ENCODE results near the gene SNN. TPM values are rescaled to one million over a fixed set of nuclear protein-coding genes. Genes with fewer than 3 reads are reported as not detected.

SNN gene
- total and polyA plus RNA-seq, 2 of the 8 experiments (the other 6 are each of a cell fraction or from before 2014, with no cell fraction given): 37.4 to 66.9 TPM

DNA sequence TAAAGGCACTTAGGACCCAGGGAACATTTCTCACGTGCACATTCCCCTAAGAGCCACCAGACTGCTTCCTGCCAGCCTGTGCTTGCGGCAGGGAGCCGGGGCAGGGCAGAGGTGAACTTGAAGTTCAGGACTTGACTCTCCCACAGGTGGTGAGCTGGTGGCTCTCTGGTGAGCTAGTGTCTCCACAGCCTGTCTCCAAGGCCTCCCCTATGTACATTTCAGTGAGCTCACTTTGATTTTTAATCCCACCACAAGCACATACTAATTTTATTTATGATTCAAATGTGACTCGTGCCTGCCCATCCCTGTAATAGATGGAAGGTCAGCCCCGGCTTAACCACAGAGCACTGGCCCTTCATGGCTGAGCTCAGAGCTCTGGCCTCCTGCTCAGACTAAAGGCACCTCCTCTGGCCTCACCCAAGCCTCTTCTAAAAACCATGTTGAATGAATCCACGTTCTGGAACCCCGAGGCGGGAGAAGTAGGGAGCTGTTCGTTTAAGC is 9.2 kb downstream of the SNN start:
- H2BK15ac ChIP-seq (ENCODE audit: low read length): no peak overlapping the region
- H3K27me3 ChIP-seq (replicated peaks in 1 of 4; ENCODE audit: control insufficient read depth in 3 of 4, extremely low read depth in 1 of 4, insufficient read depth in 3 of 4, low read length in 3 of 4): no peaks in the 10 kb centered on the region; a peak in 1 of 7 replicates
- no peak overlapping the region for H2BK20ac ChIP-seq (ENCODE audit: low read length)
- no peak overlapping the region for H2BK5ac ChIP-seq (ENCODE audit: low read depth, low read length)
- no peak for DNase-seq (ENCODE audit: low read depth in 1 of 2, low spot score in 2 of 2)
- H3K79me1 ChIP-seq (ENCODE audit: low read depth, low read length): peaks cover 16% of the 10 kb centered on the region
- H3K4ac ChIP-seq (replicated peaks; ENCODE audit: insufficient read length, low read depth, low read length): no peak overlapping the region
- H2BK120ac ChIP-seq (replicated peaks; ENCODE audit: low read depth, low read length): no peak overlapping the region
- H3K9ac ChIP-seq (replicated peaks in 1 of 4; ENCODE audit: extremely low read depth in 1 of 4, low read depth in 3 of 4, low read length in 3 of 4): no peak overlapping the region
- H2BK12ac ChIP-seq (ENCODE audit: low read depth, low read length): no peak overlapping the region
- H3K14ac ChIP-seq (ENCODE audit: insufficient read length): no peak overlapping the region
- H4K91ac ChIP-seq (replicated peaks; ENCODE audit: insufficient read length, low read length): no peak overlapping the region
- WGBS, 2 experiments (ENCODE audit: extremely low coverage in 1 of 2, insufficient coverage in 1 of 2, insufficient read length in 1 of 2, insufficient replicate concordance in 2 of 2, low coverage in 1 of 2, low lambda C conversion rate in 2 of 2, missing lambda C conversion rate in 1 of 2): 96% methylated on average over 9 of the region's 9 CpGs; no CpG with 5 or more reads in 1 of the 2 experiments
- no peak for FAIRE-seq
- H3K27ac ChIP-seq (ENCODE audit: low read depth, low read length): no peak overlapping the region
- no peak overlapping the region for H4K5ac ChIP-seq (ENCODE audit: insufficient read length, low read depth, low read length)
- H2AK5ac ChIP-seq (ENCODE audit: low read depth, low read length): no peak overlapping the region
- no peak overlapping the region for H2AFZ ChIP-seq (ENCODE audit: low read length)
- no peak for TF ChIP-seq KDM5A (IDR thresholded peaks at IDR 0.05; ENCODE audit: low read length)
- TF ChIP-seq JUND (IDR thresholded peaks at IDR 0.05; ENCODE audit: low read length): no peak
- TF ChIP-seq SP4 (IDR thresholded peaks at IDR 0.05; ENCODE audit: low read length): no peak
- no peak for TF ChIP-seq ASH2L (IDR thresholded peaks at IDR 0.05; ENCODE audit: low read length)
- TF ChIP-seq SUZ12 (IDR thresholded peaks at IDR 0.05; ENCODE audit: low read length): no peak
- TF ChIP-seq JUN (IDR thresholded peaks at IDR 0.05; ENCODE audit: low read depth, low read length): no peak
- TF ChIP-seq HDAC6 (IDR thresholded peaks at IDR 0.05; ENCODE audit: low read depth, low read length): no peak
- no peak for TF ChIP-seq CEBPB (IDR thresholded peaks at IDR 0.05; ENCODE audit: low read depth, low read length)
- no peak for TF ChIP-seq PHF8 (conservative IDR thresholded peaks at IDR 0.05; ENCODE audit: low read depth, low read length)
- no peak for TF ChIP-seq BCL11A (IDR thresholded peaks at IDR 0.05; ENCODE audit: low read depth in 2 of 2, low read length in 2 of 2)
- TF ChIP-seq CBX8 (IDR thresholded peaks at IDR 0.05; ENCODE audit: borderline replicate concordance, low read depth, low read length): no peak
- TF ChIP-seq TAF7 (optimal IDR thresholded peaks at IDR 0.05; ENCODE audit: borderline replicate concordance, low read depth, low read length): no peak
- no peak for TF ChIP-seq FOSL1 (IDR thresholded peaks at IDR 0.05; ENCODE audit: insufficient read depth, low read depth, low read length)
- TF ChIP-seq MAFK (IDR thresholded peaks at IDR 0.05; ENCODE audit: low read depth, low read length): no peak
- no peak overlapping the region for H3K4me3 ChIP-seq (ENCODE audit: extremely low read depth in 1 of 4, insufficient read depth in 2 of 4, low read depth in 3 of 4, low read length in 4 of 4)
- no peak overlapping the region for H3K56ac ChIP-seq (replicated peaks; ENCODE audit: insufficient read length, low read depth, low read length)
- peaks cover 17 to 49% of the 10 kb centered on the region in 2 experiments for H4K20me1 ChIP-seq (replicated peaks in 1 of 2; ENCODE audit: control insufficient read depth in 1 of 2, insufficient read depth in 2 of 2, low read length in 2 of 2)
- H3K4me2 ChIP-seq (ENCODE audit: insufficient read depth in 1 of 2, low read depth in 2 of 2, low read length in 2 of 2): no peak overlapping the region
- no peak overlapping the region for H3K18ac ChIP-seq (ENCODE audit: extremely low read depth, low read length)
- H3K23me2 ChIP-seq (ENCODE audit: low read depth, low read length): no peaks in the 10 kb centered on the region
- ChIA-PET POLR2A (ENCODE audit: partially characterized antibody) (interaction anchor here (2.0 to 4.3 kb wide), 3 partner anchors 8 to 14 kb away, joined by 6 to 23 read pairs (median 15); no protein-coding TSS in a partner anchor), CTCF (ENCODE audit: partially characterized antibody) (interaction anchor here (0.6 to 2.3 kb wide), 8 partner anchors 11 to 391 kb away, joined by 3 to 9 read pairs (median 3); no protein-coding TSS in a partner anchor)
- peaks cover 6 to 35% (median 26%) of the 10 kb centered on the region in 4 experiments; a peak in 6 of 8 replicates for H3K36me3 ChIP-seq (ENCODE audit: control insufficient read depth in 2 of 4, insufficient read depth in 4 of 4, low read length in 3 of 4)
- no peak overlapping the region for H3K23ac ChIP-seq (ENCODE audit: insufficient read length)
- peaks cover 0 to 27% of the 10 kb centered on the region in 2 experiments; a peak in 1 of 4 replicates for H3K79me2 ChIP-seq (ENCODE audit: control insufficient read depth in 1 of 2, insufficient read depth in 2 of 2, low read length in 2 of 2)
- H3K9me3 ChIP-seq (ENCODE audit: insufficient read depth in 2 of 2, low read depth in 1 of 2, low read length in 1 of 2): no peaks in the 10 kb centered on the region
- H4K8ac ChIP-seq (ENCODE audit: extremely low read depth, insufficient read depth, low read length): no peak overlapping the region
- peaks cover 0 to 9% (median 2%) of the 10 kb centered on the region in 4 experiments; a peak in 4 of 7 replicates for H3K4me1 ChIP-seq (replicated peaks in 1 of 4; ENCODE audit: control insufficient read depth in 3 of 4, insufficient read depth in 4 of 4, low read length in 3 of 4)
